GM19468 (cell line): ENCODE results near the gene TINAGL1.

Experiments
- ATAC-seq: cut with Tn5 transposase; IDR thresholded peaks from one replicate; pipeline ENCODE4 v1.9.1; 2021; ENCODE audit warnings: mild to moderate bottlenecking, moderate library complexity, moderate number of reproducible peaks; ENCODE audit not compliant: unreplicated experiment; ENCODE audit errors: extremely low read depth

The TINAGL1 gene

DNA sequence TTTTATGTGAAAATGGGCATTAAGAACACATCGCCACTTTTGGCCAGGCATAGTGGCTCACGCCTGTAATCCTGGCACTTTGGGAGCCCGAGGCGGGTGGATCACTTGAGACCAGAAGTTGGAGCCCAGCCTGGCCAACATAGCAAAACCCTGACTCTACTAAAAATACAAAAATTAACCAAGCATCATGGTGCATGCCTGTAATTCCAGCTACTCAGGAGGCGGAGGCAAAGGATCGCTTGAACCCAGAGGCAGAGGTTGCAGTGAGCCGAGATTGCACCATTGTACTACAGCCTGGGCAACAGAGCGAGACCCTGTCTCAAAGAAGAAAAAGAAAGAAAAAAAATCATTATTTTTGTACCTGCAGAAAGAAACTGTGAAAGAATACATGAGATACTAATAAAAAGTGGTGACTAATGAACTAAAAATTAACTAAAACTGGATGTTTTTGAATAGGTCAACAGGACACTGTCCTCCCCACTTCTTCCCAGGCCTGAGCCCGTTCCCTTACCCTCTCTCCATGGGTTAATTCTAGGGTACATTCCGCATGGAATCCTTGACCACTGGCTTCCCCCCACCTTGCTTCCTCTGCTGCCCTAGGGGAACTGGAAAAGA is 8.3 kb upstream of the TINAGL1 start:
- ATAC-seq: no peak

DNA sequence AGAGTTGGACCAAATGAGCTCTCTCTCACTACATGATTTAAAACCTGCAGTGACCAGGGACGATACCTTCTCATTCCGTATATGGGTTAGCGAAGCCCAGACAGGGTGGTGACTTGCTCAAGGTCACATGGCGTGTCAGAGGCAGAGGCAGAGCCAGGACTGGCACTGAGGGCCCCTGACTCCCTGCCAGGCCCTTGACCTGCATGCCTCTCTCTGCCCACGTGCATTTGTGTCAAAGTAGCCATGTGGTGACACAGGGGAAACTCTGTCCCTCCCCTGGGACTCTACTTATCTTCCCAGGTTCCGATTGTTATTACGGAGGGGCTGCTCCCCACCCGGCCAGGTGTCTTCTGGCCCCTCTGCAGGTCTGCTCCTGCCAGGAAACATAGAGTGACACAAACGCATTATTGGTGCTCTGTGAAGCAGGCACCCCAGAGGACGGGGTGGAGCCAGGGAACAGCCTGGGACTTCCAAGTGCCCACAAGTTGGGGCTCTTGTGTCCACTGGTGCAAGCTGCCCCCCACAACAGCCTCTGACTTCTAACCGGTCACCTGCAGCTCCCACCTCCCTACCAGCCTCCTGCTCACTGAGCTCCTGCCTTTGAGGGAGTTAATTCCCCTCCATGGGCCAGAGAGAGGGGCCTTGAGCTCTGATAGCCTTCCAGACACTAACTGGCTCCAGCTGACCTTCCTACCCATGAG is 7.3 kb upstream of the TINAGL1 start:
- ATAC-seq: no peak

GRCh38 chr1:31569596-31570173 is 6.6 kb upstream of the TINAGL1 start:
- ATAC-seq: no peak

DNA sequence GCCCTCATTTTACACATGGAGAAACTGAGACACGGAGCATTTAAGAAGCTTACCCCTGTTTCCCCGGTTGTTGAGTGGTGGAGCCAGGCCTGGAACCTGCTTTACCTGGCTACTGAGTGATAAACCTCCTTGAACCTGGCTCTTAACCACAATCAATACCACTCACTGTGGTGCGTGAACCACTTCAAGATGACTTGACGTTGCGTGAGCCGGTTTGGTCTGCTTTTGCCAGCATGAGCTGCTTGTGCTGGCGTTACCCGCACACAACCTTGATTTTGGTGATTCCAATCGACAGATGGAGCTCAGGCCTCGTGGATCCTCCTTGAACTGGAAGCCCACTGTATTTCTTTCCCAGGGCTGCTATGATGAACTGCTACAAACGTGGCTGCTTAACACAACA is 6.1 kb upstream of the TINAGL1 start:
- no peak for ATAC-seq

DNA sequence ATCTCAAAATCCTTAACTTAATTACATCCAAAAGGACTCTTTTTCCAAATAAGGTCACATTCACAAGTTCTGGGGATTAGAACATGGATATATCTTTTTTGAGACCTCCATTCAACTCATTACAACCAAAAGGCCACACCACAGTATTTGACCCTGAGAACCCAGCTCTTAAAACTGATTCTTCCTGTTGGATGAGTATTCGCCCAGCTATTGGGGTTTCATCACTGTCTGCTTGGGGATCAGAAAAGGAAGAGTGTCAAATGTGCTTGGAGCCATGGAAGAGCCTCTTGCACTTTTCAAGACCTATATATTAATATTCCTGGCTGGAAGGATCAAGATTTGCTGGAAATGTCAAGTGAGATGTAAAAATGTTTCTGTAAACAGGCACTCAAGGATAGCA is 5.4 kb upstream of the TINAGL1 start:
- ATAC-seq: no peak

DNA sequence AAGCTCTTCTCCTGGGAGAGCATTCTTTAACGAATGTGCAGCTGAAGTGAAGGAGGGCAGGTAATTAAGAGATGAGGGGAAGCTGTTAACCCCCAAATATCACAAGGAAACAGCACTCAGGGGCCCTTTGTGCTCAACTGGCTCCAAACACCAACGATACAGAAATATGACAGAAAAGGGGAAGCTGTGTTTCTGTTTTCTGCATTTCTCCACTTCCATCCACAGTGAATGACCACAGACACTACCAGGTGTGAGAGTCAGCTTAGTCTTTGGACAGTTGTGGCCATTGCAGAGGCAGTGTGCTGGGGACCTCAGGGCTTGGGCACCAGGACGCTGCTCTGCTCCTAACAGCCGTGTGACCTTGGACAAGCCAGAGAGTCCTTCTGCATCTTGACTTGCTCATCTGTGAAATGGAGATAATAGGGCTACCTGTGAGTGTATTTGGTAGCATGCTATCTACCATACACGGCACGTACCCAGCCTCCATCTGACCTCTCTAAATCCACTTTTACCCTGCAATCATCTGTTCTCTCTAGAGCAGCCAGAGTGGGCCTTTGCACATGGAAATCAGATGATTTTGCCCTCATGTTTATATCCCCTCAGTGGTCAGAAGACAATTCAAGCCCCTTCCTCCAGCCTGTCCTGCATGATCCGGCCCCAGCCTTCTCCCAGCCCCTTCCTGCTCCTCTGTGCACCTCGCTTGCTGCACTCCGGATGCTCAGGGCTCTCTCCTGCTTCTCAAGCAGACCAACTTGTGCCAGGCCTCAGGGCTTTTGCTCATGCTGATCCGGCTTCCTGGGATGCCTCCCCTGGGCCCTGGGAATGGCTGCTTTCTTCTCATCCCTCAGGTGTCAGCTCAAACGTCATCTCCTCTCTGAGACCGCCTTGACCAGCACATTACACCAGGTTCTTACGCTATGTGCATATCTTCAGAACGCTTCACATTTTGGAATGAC is 4.7 kb upstream of the TINAGL1 start:
- ATAC-seq: no peak

DNA sequence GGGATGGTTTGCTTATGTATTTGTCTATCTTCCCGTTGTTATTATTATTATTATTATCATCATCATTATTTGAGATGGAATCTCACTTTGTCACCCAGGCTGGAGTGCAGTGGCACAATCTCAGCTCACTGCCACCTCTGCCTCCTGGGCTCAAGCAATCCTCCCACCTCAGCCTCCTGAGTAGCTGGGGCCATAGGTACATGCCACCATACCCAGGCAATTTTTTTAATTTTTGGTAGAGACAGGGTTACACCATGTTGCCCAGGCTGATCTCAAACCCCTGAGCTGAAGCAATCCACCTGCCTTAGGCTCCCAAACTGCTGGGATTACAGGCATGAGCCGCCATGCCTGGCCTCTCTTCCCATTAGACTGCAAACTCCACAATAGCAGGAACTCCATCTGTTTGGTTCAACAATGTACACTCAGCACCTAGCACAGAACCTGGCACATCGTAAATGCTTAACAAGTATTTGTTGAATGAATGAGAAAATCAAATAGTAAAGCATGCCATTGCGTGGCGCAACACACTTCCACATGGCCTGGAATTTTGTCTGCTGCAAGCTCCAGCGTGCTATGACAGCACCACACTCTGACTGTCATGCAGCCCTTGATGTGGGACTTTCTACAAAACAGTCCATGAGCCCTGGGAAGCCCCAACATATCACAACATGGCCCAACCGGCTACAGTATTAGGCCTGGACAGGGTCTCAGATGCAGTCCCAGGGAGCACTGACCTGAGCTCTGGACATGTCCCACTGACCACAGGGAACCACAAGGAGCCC is 3.8 kb upstream of the TINAGL1 start:
- no peak for ATAC-seq

- ATAC-seq: no peak
These were observed 3.1 kb upstream of the TINAGL1 start for GRCh38 chr1:31573261-31573660.

DNA sequence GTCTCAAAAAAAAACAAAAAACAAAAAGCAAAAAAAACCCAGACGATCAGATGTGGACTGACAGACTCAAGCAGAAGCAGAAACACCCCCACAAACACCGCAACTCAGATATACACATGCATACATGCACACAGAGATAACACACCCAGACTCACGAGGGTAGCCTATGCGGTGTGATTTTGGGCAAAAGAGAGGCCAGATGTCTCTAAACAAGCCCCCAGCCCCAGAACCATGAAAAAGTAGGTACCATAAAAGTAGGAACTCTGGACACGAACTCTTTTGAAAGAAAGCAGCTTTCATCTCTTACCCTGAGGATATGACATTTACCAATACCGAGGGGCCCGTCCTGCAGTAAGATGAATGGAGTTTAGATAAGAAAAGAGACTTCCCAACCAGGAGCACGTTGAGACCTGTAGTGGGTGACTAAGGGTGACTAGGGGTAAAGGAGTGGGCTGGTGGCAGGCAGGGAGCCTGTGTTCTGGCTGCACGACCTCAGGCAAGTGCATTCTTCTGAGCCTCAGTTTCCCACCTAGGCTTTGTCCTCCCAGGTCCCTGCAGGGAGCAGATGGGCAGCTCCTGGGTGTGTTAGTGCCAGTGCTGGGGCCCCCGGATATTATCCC is 1.5 kb upstream of the TINAGL1 start:
- ATAC-seq: no peak

GRCh38 chr1:31575369-31576140 is 760 bp upstream of the TINAGL1 start:
- no peak for ATAC-seq

- no peak for ATAC-seq
These were observed 584 bp downstream of the TINAGL1 start for GRCh38 chr1:31576743-31577455.

DNA sequence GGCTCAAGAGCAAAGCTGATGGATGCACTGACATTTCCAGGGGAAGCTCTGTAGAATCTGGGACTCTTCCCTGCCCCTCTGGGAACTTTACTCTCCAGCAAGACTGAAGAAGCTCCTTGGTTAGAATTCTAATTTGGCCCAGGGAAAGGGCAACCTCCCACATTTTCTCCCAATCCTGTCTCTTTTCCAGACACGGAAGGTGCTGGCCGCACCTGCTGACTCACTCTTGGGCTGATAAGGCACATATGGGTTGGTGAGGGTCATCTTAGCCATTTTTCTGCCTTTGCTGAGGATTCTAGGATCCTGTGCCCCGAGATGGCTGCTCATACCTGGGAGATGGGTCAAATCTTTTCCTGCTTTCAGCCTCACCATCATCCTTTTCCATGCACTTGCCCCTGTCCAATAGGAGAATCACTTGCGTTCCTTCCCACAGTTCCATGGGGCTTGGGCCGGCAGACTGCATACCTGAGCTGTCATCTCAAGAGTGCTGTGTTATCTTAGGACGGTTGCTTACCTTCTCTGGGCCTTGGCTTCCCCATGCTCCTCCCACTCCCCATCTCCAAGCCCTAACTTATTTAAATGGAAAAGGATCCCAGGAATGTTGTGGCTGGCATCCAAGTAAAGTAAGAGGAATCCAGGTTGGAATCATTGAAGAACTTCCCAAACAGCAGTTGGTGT is 1.3 kb downstream of the TINAGL1 start:
- ATAC-seq: no peak

DNA sequence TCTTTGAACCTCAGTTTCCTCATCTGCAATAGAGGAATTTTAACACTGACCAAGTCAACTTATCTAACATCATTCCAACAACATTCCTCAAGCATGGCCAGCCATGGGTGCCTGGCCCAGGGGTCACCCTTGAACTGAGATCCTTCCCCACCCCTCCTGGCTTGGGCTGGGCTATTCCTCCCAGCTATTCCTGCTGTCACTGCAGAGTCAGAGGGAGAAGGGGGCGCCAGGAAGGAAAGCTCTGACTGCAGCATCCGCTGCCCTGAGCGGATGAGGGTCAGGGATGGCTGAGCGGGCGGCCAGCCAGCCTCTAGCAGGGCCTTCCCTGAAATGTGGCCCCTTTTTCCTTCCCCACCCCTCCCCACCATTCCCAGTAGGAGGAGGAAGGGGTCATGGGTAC is 3.1 kb downstream of the TINAGL1 start:
- no peak for ATAC-seq

- ATAC-seq: no peak
These were observed 4.2 kb downstream of the TINAGL1 start for GRCh38 chr1:31580513-31580870.

DNA sequence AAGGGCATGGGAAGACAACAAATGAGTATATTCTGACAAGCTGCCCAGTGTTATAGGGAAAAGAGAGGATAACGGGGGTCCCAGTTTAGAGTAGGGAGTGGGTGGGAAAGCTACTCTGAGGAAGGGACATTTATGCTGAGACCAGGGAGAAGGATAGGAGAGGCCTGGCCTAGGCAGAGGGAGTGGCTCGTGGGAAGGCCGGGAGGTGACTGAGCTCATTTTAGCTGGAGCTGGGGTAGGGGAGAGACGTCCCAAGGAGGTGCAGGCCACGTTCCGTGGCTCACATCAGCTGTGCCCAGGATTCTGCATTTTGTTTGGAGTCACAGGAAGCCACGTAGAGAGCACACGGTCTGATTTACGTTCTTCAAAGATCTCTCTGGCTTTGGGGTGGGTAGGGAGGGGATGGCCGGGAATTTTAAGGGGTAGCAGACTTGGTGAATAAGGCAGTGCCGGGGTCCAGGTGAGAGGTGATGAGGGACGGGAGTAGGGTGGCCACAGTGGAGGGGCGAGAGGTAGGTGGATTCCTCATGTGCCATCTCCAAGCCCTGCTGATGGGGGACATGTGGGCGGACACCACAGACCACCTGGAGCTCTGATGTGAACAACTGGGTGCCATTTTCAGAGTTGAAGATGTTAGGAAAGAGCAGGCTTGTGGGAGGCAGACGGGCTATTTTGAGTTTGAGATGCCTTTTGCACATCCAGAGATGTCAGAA is 4.7 kb downstream of the TINAGL1 start:
- no peak for ATAC-seq

- ATAC-seq: no peak
These were observed 5.8 kb downstream of the TINAGL1 start for GRCh38 chr1:31581821-31582810.
